H1 (cell line): ENCODE data around the gene DOCK11. TPM values are rescaled to one million over a fixed set of nuclear protein-coding genes. Genes with fewer than 3 reads are reported as not detected.

Source experiments
- E2F6 ChIP-seq: IDR thresholded peaks from 2 replicates; pipeline ENCODE4 v1.6.1; 2012; ENCODE audit warnings: inconsistent platforms
- POLR2AphosphoS5 ChIP-seq: IDR thresholded peaks from 2 replicates; pipeline ENCODE4 v1.6.1; 2011; ENCODE audit warnings: low read depth, low read length
- polyA plus RNA-seq, 7 experiments: library from polyadenylated mRNA; depleted of rRNA in 3 of 7; stranded (reverse) in 5 of 7; unstranded in 2 of 7; fragments of >200 nt in 5 of 7; fragments of 200-250 nt in 2 of 7; gene quantifications; 1 replicate in 5 of 7; 2 replicates in 1 of 7; 4 replicates in 1 of 7; pipeline versions ENCODE4 v1.2.1 to v1.2.3, GENCODE V29; 2011 to 2013; ENCODE audit warnings: missing spikeins in 2 of 7, mixed read lengths in 2 of 7
- total RNA-seq: library from RNA; stranded (reverse); fragmentation: NEBNext Ultra II Directional; extraction: Animal tissue kit (Norgen Biotek cat#: 25700); gene quantifications from 2 replicates; pipeline ENCODE4 v1.2.1, GENCODE V29; 2021

Gene DOCK11
- total and polyA plus RNA-seq, 2 of the 8 experiments (the other 6 are each of a cell fraction or from before 2014, with no cell fraction given), result 4.9 to 12.0 TPM

GRCh38 chrX:118530219-118530911 is 34.8 kb downstream of the DOCK11 start (continued):
- TF ChIP-seq POLR2AphosphoS5, result no peak
- TF ChIP-seq E2F6, result no peak
